ENCODE measurements around the gene RAVER1.
"Not testable (repeated sequence)": the region's sequence is repeated elsewhere in the genome, so short reads cannot be mapped to it uniquely, and the experiment has no call there.

Gene RAVER1

DNA sequence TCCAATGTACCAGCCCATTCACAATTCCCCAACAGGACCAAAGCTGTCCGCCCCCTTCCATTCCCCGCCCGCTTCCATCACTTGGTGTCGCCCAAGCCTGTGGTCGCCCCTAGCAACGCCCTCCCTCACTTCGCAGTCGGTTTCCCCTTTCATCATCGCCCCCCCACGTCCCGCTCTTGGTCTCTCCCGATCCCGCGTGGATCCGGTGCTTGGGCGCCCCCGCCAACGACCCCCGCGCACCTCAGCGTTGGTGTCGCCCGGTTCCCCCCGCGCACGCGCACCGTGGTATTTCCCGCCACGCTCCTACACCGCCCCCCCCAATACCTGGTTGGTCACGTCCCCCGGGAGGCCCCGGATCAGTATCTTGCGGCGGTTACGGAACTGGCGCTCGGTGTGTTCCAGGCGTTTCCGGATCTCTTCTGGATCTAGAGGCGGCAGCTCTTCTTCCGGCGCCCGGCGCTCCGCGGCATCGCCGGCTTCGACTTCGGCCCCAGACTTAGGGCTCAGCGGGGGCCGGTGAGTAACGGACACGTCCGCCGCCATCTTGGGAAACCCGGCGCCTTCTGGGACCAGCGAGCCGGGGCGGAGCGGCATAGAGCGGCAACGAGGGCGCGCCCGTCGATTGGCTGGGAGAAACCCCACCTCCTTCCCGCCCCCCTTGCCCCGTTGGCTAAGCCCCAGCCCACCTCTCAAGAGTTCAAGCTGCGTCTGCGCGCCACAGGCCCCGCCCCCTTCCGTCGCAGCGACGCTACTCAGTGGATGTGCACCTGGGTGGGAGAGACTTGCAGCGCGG, at the start of gene RAVER1:
TSS of gene RAVER1 (minus strand) at position 565 of the 793 bp plus-strand sequence. CDS start at position 543, 22 bp downstream.
- peak; percentile 57 to 98 (median 95) for DNase-seq

DNA sequence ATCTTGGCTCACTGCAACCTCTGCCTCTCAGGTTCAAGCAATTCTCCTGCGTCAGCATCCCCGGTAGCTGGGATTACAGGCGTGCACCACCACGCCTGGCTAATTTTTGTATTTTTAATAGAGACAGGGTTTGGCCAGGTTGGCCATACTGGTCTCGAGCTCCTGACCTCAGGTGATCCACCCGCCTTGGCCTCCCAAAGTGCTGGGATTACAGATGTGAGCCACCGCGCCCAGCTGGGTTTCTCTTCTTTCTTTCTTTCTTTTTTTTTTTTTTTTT, 49.8 kb upstream of the RAVER1 start:
- not testable (repeated sequence) for DNase-seq

DNA sequence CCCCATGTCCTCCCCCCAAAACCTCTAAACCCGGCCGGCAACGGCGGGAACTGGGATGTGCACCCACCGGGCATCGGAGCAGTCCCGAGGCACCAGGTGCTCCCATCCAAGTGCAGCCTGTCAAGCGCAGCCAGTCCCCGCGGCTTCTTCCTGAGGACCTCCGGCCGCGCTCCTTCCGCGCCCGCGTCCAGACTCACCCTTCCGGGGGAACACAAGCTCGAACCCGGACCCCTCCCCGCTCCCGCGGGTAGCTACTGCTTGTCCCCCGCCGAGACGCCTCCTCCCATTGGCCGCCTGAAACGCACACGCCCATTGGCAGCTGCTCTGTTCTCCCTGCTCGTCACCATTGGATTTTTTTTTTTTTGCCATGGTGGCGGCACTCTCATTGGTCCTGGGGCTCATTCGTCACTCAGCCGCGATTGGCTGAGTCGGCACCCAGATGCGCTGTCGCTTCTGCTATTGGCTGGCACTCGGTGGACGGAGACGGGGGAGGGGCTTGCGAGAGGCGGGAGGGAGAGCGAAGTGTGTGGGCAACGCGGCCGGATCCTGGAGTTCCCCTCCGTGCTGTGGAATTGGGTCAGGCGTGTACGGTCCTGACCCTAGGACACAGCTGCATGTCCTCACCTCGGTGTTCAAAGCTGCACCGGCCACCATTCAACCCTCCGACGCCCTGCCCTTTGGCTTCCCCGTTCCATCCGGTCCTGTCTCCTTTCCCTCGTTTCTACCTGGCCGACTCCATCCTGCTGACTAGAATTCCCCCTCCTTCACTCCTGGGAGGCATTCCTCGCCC, 47.2 kb upstream of the RAVER1 start, which contains the start of gene TYK2:
TSS of gene TYK2 (minus strand) at position 260 of the 790 bp plus-strand sequence. CDS start 2,166 bp downstream, outside the sequence.
- DNase-seq: peak; percentile 75 to 100 (median 97)

DNA sequence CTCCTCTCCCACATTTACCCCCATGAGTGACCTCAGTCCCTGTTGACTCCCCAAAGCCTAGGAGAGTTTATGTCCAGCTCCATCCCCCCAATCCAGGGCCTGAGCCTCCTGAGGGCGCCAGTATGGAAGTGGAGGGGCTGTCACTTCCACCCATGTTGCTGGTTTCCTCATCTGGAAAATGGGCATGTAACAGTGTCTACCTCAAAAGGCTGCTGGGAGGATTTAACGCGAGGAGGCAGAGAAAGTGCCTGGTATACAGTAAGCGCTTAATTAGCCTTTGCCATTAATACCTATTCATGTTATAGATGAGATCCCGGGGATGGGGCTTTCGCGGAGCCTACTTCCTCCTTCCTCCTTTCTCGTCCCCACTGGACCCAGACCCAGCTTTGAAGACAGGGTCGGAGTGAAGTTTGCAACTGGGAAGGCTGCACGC, 46.6 kb upstream of the RAVER1 start:
- no peak for DNase-seq

DNA sequence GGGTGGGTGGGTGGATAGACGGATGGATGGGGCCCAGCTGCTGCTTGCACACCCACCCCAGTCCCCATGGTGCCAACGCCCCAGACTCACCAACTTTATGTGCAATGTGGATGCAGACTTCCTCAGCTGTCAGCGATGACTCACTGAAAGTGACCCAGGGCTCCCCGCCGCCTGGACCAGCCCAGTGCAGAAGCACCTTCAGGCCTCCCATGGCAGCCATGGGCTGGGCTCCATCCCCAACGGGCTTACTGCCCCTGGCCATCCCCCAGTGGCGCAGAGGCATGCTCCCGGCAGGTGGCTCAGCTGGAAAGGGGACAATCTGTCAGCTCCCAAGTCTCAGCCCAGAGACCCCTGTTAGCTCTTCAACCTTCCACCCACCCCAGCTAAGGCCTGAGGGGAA, 44.8 kb upstream of the RAVER1 start:
- DNase-seq: peak in 1 of 56 donors; percentile 9

DNA sequence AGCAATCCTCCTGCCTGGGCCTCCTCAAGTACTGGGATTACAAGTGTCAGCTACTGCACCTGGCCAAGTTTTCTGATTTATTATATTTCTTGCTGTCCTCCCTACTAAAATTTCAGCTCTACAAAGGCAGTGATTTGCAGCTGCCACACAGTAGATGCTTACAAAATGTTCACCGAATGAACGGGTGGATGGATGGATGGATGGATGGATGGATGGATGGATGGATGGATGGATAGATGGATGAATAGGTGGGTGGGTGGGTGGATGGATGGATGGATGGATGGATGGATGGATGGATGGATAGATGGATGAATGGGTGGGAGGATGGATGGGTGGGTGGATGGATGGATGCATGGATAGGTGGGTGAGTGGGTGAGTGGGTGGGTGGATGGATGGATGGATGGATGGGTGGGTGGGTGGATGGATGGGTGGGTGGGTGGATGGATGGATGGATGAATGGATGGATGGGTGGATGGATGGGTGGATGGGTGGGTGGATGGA, 43.9 kb upstream of the RAVER1 start:
- not testable (repeated sequence) for DNase-seq

GRCh38 chr19:10374931-10375330, 41.6 kb upstream of the RAVER1 start:
- no peak for DNase-seq

DNA sequence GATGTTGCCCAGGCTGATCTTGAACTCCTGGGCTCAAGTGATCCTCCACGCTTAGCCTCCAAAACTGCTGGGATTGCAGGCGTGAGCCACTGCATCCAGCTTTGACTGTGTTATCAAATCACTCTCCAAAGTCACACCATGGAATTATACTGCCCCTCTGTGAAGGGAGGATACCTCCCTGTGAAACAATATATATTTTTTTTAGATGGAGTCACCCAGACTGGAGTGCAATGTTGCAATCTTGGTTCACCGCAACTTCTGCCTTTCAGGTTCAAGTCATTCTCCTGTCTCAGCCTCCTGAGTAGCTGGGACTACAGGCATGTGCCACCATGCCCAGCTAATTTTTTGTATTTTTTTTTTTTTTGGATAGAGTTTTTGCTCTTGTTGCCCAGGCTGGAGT, 39.4 kb upstream of the RAVER1 start:
- DNase-seq: no peak

DNA sequence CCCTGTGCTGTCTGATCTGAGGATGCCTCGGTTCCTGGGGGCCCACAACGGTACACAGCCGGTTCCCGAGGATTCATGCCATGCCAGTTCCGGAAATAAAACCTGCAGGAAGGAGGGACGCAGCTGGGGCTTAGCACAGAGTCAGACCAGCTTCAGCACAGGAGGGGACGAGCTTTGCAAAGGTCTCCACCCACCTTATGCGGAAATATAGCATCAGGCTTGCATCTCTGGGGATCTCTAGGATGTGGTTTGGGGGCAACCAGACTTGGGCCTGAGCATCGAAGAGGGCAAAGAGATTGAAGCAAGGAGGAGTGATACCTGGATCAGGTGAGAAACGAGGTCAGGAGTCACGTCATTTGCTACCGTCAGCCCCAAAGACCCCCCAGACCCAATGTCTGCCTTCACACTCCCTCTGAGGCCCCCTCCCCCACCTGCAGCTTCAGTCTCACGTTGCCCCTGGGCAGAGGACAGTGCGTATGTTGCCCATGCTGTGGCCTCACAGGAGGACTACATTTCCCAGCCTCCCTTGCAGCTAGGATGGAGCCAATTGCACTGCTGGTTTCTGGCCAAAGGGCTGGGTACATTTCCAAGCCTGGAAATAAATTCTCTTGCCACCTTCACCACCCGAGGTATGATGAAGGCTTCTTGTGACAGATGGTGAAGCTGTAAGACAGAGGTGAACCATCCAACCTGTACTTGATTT, 34.9 kb upstream of the RAVER1 start:
- no peak for DNase-seq

GRCh38 chr19:10366950-10367512, 33.7 kb upstream of the RAVER1 start:
- DNase-seq: not testable (repeated sequence)

GRCh38 chr19:10365518-10365917, 32.2 kb upstream of the RAVER1 start:
- no peak for DNase-seq

DNA sequence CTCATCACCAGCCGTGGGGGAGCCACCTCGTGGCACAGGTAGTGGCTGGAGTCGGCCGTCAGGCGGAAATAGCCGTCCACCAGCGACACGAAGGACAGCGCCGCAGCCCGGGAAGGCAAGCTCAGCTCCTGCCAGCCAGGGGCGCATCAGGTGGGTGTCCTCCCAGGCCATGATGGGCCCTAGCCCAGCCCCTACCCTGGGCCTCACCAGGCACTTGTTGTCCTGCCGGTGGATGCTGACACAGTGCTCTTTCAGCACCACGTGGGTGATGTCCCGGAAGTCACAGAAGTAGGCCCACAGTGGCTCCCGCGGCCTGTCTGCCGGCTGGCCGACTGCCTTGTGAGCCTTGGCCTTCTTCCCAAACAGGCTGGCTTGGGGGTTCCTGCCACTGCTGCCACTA, 31.3 kb upstream of the RAVER1 start:
- peak in 43 of 56 donors; percentile 1 to 62 (median 23) for DNase-seq

GRCh38 chr19:10363789-10364281, 30.5 kb upstream of the RAVER1 start:
- DNase-seq: peak in 2 of 56 donors; percentile 25 to 27

DNA sequence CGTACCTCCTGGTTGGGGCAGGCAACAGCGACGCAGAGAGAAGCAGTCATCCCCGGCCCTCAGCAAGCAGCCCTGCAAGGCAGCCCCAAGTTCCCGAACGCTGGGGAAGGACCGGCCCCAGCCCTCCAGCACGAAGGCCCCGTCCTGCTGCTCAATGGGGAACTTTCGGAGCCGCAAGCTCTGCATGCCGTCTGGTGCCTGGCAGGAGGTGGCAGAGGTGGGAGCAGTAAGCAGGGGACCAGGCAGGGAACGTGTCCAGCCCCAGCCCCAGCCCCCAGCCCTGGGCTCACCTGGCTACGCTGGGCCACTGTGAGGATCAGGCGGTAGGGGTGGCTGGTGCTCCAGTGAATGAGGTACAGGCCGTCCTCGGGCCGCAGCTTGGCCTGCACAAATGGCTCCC, 28.9 kb upstream of the RAVER1 start:
- DNase-seq: no peak

GRCh38 chr19:10361569-10362011, 28.3 kb upstream of the RAVER1 start:
- peak in 1 of 56 donors; percentile 2 for DNase-seq

- no peak for DNase-seq
Observed at GRCh38 chr19:10356431-10356830, 23.1 kb upstream of the RAVER1 start.

- DNase-seq: peak in 1 of 56 donors; percentile 42
Observed at GRCh38 chr19:10353793-10354391, 20.6 kb upstream of the RAVER1 start.

DNA sequence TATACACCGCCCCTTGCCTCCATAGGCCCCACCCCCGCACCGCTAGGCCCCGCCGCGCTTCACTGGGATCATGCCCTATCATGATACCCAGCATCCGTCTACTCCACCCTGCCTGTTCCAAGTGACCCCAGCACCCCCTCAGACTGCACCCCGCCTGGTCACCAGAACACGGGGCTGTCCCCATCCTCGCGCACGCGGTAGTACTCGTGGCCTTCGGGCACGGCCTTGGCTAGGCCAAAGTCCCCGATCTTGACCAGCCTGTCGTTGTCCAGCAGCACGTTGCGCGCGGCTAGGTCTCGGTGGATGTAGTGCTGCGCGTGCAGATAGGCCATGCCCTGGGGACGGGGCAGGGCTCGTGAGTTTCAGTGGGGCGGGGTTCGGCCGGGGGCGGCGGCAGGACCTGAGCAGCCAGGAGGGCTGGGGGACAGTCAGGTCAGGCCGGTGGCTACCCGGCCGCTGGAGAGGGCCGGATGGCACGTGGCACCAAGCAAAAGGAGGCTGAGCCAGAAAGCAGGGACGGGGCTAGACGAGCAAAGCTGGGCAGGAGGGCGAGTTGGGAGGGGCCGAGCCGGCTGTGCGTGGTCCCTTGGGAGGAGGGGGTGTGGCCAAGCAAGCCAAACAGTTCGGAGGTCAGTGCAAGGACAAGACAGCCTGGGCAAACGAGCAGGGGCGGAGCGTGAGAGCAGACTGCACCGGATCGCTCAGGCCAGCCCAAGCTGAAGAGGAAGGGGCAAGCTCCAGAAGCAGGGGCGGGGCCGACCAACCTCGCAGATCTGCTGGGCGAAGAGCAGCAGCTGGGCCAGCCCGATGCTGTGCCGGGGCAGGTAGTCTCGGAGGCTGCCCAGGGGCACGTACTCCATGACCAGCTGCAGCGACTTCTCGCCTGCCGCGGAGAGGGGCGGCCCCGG, 19.7 kb upstream of the RAVER1 start:
- DNase-seq: peak in 1 of 56 donors; percentile 3

DNA sequence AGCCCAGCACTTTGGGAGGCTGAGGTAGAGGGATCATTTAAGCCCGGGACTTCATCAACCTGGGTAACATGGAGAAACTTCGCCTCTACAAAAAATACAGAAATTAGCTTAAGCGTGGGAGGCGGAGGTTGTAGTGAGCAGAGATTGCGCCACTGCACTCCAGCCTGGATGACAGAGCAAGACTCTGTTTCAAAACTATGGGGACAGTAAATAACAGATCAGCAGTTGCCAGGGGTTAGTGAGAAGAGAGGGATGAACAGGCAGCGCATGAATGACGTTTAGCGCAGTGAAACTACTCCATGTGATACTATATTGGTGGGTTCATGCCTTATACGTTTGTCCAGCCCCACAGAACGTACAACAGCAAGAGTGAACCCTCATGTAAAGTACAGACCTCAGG, 13.2 kb upstream of the RAVER1 start:
- no peak for DNase-seq
